ENCODE measurements around the gene VWA8. TPM values are rescaled to one million over a fixed set of nuclear protein-coding genes. Genes with fewer than 3 reads are reported as not detected.

The VWA8 gene
- total RNA-seq, 4 donors from 2014 or later: 12.0 to 34.0 (median 16.6) TPM

GRCh38 chr13:41764558-41764957, 196.4 kb downstream of the VWA8 start:
- H3K4me3 ChIP-seq: no peak overlapping the region
- no peak overlapping the region for H3K27ac ChIP-seq
- H3K36me3 ChIP-seq: peaks cover 9% of the 10 kb centered on the region
- 86% methylated on average over 4 of the region's 4 CpGs for WGBS
- no peaks in the 10 kb centered on the region for H3K4me1 ChIP-seq
- no peaks in the 10 kb centered on the region for H3K27me3 ChIP-seq
- no peak for TF ChIP-seq CTCF (IDR thresholded peaks at IDR 0.05)
- TF ChIP-seq EP300 (IDR thresholded peaks at IDR 0.05): no peak
- TF ChIP-seq POLR2A (IDR thresholded peaks at IDR 0.05): no peak
- no peak for TF ChIP-seq POLR2AphosphoS5 (IDR thresholded peaks at IDR 0.05)
- no peak for DNase-seq (ENCODE audit: low spot score in 2 of 2)
- H3K9me3 ChIP-seq: no peaks in the 10 kb centered on the region

GRCh38 chr13:41763782-41764181, 197.1 kb downstream of the VWA8 start:
- 72% methylated on average over 3 of the region's 3 CpGs for WGBS
- TF ChIP-seq EP300 (IDR thresholded peaks at IDR 0.05) (no peak), POLR2AphosphoS5 (IDR thresholded peaks at IDR 0.05) (no peak), CTCF (IDR thresholded peaks at IDR 0.05) (no peak), POLR2A (IDR thresholded peaks at IDR 0.05) (no peak)
- no peak for DNase-seq (ENCODE audit: low spot score in 2 of 2)
- H3K4me1 ChIP-seq: no peaks in the 10 kb centered on the region
- no peak overlapping the region for H3K27ac ChIP-seq
- H3K9me3 ChIP-seq: no peaks in the 10 kb centered on the region
- H3K36me3 ChIP-seq: peaks cover 12% of the 10 kb centered on the region
- H3K27me3 ChIP-seq: no peaks in the 10 kb centered on the region
- no peak overlapping the region for H3K4me3 ChIP-seq

- no peak overlapping the region for H3K4me3 ChIP-seq
- H3K27me3 ChIP-seq: no peaks in the 10 kb centered on the region
- H3K36me3 ChIP-seq: peaks cover 14% of the 10 kb centered on the region
- DNase-seq (ENCODE audit: low spot score in 2 of 2): no peak
- no peak overlapping the region for H3K27ac ChIP-seq
- H3K9me3 ChIP-seq: no peaks in the 10 kb centered on the region
- WGBS: 93% methylated on average over 5 of the region's 5 CpGs
- no peaks in the 10 kb centered on the region for H3K4me1 ChIP-seq
- TF ChIP-seq POLR2A (IDR thresholded peaks at IDR 0.05) (no peak), EP300 (IDR thresholded peaks at IDR 0.05) (no peak), POLR2AphosphoS5 (IDR thresholded peaks at IDR 0.05) (no peak), CTCF (IDR thresholded peaks at IDR 0.05) (no peak)
Observed at GRCh38 chr13:41762796-41763195, 198.1 kb downstream of the VWA8 start.

- Histone ChIP-seq H3K9me3 (no peaks in the 10 kb centered on the region), H3K4me3 (no peak overlapping the region), H3K27me3 (no peaks in the 10 kb centered on the region), H3K27ac (no peak overlapping the region), H3K4me1 (no peaks in the 10 kb centered on the region), H3K36me3 (peaks cover 11% of the 10 kb centered on the region)
- no peak for DNase-seq (ENCODE audit: low spot score in 2 of 2)
- WGBS: 93% methylated on average over 1 of the region's 1 CpG
- TF ChIP-seq POLR2AphosphoS5 (IDR thresholded peaks at IDR 0.05): no peak
- TF ChIP-seq POLR2A (IDR thresholded peaks at IDR 0.05): no peak
- TF ChIP-seq CTCF (IDR thresholded peaks at IDR 0.05): no peak
- no peak for TF ChIP-seq EP300 (IDR thresholded peaks at IDR 0.05)
Observed at GRCh38 chr13:41756198-41756880, 204.6 kb downstream of the VWA8 start.

GRCh38 chr13:41751734-41752445, 209.0 kb downstream of the VWA8 start:
- H3K36me3 ChIP-seq: peaks cover 5% of the 10 kb centered on the region
- no peak overlapping the region for H3K27ac ChIP-seq
- no peak for DNase-seq (ENCODE audit: low spot score in 2 of 2)
- no peaks in the 10 kb centered on the region for H3K9me3 ChIP-seq
- 80% methylated on average over 3 of the region's 3 CpGs for WGBS
- no peak for TF ChIP-seq POLR2AphosphoS5 (IDR thresholded peaks at IDR 0.05)
- TF ChIP-seq EP300 (IDR thresholded peaks at IDR 0.05): no peak
- no peak for TF ChIP-seq CTCF (IDR thresholded peaks at IDR 0.05)
- no peak for TF ChIP-seq POLR2A (IDR thresholded peaks at IDR 0.05)
- H3K4me1 ChIP-seq: no peaks in the 10 kb centered on the region
- no peaks in the 10 kb centered on the region for H3K27me3 ChIP-seq
- H3K4me3 ChIP-seq: no peak overlapping the region
